ENCODE measurements around the gene NAPA.
"Not testable (repeated sequence)": the region's sequence is repeated elsewhere in the genome, so short reads cannot be mapped to it uniquely, and the experiment has no call there.

Gene NAPA

DNA sequence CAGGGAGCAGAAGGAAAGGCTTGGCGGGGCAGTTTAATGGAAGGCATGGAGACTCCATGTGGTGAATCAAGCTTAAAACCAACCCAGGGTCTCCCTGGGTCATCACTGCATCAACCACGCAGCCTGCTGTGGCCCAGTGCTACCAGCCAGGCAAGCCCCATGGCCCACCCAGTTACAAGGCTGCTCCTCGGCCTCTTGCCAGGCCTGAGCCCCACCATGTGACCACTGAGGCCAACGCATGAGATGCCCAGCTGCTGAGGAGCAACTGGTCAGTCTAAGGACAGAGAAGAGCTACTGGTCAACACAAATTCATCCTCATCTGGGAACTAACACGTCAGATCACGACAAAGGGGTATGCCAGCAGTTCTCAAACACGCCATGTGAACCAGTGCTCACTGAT is 15.5 kb downstream of the NAPA start:
- no peak for DNase-seq

DNA sequence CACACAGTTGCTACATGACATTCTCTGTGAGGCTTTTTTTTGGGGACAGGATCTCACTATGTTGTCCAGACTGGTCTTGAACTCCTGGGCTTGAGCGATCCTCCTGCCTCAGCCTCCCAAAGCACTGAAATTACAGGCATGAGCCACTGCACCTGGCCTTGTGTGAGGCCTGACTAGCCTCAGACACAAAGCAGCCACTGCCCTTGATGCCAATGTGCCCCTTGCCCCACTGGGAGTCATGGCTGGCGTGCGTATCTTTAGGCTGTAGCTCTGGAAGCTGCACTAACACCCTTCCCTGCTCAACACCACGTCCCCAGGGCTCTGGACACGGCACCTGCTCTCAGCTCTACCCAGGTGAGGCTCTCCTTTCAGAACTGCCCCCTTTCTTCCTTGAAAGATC is 16.3 kb downstream of the NAPA start:
- no peak for DNase-seq

DNA sequence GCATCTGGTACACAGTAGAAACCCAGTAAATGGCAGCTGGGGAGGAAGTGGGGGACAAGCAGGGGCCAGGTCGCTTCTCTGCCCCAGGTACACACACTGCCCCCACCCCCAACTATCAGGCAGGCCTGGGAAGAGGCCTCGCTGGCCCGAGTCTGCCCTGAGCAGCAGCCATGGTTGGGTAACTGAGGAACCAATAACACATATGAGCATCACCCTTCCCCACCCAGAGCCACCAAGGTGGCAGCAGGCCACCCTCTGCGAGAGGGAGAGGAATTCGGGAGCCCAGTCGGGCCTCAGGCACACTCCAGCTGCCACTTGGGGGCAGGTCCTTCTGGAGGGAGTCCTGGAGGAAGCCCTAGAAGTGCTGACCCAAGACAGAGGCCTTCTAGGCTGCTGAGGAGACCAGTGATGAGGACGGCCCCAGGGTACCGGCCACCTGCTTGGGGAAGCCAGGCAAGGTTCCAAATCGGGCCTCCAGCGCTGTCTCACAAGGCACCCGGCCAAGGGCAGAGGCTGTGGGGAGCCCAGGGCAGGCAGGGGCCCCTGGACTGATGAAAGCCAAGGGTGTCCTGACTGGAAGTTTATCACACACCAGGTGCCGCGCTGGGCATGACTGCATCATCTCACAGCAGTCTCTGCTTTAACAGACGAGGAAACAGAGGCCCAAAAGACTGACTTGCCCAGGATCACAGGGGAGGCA is 16.9 kb downstream of the NAPA start:
- no peak for DNase-seq

DNA sequence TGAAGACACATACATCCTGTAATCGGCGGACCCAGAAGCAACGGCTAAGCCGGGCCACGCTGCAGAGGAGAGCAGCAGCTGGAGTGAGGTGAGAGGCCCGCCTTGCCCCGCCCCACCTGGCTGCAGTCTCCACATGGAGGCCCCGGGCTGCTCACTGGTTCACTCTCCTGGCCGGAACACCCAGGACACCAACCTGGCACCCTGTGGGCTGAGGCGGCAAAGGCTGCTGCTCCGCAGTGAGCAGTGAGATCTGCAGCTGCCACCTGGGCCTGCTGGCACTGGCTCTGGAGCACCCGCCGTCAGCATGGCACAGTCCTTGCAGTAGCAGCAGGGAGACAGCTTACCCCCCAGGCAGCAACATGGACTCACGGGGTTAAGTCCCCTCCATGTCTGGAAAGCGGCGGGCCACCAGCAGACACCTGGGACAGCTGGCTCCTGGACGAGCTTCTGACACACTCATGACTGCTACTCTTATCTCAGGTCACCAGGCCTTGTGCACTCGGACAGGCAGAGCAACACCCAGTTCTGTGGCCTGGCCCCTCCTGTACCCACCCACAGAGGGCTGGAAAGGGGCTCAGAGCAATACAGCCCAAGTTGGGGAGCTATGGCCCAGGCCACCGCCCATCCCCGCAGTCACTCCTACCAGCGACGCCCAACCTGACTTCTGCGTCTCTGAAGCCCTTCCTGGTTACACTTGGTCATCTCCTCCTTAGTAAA is 17.7 kb downstream of the NAPA start:
- no peak for DNase-seq

DNA sequence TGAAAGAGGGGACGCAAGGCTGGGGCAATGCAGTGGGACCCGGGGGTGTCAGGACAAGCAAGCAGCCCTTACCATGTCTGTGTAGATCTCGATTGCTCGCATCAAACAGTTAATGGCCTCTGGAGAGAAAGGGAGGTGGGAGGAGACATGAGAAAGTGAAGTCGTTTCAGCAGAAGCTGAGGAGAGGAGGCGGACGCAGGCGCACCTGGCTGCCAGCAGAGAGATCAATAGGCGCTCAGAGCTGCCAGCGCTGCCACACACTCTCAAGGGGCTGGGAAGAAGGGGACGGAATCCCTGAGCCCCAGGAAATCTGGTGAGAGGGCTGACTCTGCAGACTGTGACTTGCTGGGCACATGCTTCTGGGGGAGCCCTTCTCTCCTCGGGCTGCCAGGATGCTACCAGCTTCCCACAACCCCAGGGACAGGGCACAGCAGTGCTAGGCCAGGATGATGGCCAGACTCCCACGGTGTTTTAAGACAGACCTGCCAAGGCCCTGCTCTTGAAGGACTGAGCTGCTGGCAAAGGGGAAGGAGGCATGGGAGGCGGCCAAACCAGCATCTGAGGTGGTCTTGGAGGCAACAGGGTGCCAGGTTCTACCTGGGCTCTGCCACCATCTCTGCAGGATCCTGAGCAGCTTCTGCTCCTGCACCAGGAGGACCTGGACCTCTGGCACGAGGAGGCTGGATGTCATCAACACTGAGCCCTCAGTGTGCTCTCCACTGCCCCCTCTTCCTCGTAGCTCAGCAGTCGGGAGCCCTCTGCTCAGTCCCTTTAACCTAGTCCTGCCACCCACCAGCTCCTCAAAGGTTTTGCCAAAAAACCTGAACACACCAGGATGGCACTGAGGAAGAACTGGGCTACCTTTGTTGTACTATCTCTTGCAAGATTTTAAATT is 19.1 kb downstream of the NAPA start:
- no peak for DNase-seq

DNA sequence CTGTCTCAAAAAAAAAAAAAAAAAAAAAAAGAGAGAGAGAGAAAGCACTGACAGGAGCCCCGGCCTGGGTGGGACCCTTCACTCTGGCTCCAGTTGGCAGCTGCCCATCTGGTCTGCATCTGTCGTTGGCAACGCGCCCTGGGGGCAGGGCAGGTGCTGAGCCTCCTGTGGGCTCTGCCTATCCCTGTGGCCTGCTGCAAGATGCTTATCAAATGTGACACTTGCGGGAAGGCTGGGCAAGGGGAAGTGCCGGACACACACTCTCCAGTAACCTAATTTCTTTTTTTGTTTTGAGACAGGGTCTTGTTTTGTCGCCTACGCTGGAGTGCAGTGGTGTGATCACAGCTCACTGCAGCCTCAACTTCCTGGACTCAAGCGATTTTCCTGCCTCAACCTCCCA is 20.1 kb downstream of the NAPA start:
- DNase-seq, result no peak

DNA sequence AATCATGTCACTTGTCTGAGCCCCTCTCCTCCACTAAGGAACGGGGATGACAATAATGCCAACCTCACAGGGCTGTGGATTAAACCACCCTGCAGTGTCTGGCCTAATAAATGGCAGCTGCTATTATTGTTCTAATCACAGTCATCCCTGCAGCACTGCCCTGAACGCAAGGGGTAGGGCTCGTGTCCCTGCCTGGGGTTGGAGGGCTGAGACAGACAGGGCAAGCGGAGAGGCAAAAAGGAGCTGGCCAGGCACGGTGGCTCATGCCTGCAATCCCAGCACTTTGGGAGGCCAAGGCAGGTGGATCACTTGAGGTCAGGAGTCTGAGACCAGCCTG is 20.7 kb downstream of the NAPA start:
- no peak for DNase-seq

DNA sequence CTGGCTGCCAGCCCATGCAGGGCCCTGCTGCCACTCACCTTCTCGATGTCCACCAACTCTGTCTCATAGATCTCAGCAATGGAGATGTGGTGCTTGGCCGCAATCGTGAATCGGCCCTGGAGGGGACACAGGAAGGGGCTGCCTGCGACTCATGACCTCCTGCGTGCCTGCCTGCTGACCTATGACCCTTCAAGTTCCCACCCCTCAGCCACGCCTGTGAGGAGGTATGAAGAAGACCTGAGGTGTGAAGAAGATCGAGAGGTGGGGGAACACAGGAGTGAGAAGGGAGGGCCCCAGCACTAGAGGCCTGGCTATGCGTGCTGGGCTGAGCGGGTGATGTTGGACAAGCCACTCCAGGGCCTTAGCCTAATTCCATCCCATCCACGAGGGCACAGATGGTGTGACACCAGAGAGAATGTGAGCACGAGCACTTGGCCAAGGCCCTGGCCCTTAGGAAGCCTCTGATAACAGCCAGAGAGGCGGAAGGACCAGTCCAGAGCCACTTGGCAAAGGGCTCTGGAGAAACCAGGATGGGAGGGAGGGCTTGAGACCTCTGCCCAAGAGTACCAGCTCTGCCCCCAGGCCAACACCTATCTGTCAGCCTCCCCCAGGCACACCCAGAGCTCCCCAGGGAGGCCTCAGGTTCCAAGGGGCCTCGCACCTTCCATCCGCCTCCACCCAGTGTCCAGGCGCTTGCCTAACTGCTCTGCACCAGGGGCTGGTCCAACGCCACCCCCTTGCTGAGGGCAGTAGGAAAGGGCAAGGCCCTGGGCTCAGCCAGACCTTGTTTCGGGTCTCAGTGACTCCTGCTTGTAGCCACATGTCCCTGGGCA is 21.3 kb downstream of the NAPA start:
- no peak for DNase-seq

DNA sequence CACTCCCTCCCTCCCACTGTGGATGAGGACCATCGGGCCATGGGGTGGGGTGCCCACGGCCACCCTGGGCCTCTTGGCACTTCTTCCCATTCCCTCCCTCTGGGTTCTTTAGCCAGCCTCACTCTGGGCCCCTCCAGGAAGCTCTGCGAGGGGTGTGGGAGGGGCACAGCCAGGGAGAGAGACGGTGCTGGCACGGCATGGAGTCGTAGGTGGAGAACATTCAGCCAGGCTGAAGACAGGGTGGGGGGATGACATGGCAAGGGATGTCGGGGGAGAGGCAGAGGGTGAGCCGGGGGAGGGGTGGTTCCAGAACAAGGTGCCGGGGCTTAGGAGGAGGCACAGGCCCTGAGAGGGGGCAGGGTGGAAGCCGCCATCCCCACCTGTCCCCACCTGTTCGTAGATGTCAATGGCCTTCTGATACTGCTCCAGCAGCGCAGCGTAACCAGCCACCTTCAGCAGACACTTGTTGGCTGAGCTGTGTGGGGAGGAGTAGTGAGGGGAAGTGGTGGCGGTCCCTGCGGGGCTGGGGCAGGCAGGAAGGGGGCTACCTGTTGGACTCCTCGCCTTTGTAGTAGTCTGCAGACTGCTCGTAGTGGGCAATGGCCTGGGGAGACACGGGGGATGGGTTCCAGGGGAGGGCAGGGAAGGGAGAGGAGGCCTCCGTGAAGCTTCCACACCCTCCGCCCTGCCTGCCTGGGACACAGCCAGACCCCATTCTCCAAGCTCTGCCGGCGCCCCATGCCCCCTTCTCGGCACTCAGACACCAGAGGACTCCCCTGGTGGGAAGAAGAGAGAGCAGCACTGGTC is 22.1 kb downstream of the NAPA start:
- no peak for DNase-seq

DNA sequence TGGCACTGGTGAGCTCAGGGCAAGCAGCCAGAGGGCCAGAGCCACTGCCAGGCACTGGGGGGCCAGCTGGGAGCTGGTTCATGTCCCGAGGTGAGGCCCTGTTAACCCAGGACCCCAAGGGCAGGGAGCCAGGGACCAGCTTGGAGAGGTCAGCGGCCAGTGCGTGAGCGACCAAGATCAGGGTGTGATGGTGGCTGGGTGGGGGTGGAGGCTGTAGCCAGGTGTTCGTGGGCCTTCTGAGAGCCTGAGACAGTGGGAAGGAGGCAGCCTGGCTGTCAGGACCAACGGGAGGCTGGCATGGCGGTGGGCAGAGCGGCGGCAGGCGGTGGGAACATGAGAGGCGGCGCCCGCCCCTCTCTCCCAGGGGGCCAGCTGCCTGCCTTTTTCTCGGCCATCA is 22.7 kb downstream of the NAPA start:
- no peak for DNase-seq

DNA sequence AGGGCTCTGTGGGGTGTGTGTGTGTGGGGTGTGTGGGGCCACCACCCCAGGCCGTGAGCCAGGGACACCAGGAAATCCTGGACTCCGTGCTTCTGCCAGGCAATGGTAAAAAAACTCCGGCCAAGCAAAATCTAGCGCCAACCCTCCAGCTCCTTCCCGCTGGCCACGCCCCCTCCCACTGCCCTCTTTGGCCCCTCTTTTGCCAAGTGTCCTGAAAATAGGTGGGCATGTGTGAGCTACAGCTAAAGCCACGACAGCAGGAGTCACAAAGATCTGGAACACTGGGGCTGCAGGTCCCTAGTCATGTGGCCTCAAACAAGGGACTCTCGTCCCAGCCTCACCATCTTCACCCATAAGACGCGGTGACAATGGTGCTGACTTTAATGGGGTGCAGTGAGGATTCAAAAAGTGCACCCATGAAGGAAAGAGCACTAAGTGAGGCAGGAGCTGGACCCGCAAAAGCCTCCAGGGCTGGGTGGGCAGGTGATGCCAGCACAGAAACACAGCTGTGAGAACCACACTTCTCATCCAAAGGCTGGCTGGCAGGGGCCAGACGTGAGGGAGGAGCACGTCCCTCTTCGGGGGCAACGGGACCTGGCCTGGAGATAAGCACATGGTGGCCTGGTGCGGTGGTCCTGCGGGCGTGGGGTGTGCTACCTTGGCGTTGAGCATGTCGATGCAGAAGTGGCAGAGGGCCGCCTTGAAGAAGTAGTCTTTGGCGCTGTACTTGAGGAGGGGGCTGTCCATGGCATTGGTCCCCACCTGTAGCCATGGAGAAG is 23.3 kb downstream of the NAPA start:
- DNase-seq, result no peak

DNA sequence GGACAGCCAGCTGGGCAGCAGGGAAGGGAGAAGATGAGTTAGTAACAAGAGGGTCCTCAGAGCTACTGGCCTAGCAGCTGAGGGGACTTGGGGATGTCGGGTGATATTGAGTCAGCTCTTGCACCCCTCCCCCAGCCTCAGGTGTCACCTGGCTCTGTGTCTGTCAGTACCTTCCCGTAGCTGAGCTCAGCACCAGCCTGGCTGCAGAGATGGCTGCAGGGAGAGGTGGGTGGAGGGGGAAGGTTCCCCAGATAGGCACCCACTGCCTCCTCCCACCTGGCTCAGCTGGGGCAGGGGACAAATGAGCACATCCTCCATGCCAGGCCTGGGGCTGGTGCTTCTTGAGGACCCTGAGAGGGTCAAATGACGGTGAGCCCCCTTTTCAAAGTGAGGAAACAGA is 24.0 kb downstream of the NAPA start:
- DNase-seq, result no peak

DNA sequence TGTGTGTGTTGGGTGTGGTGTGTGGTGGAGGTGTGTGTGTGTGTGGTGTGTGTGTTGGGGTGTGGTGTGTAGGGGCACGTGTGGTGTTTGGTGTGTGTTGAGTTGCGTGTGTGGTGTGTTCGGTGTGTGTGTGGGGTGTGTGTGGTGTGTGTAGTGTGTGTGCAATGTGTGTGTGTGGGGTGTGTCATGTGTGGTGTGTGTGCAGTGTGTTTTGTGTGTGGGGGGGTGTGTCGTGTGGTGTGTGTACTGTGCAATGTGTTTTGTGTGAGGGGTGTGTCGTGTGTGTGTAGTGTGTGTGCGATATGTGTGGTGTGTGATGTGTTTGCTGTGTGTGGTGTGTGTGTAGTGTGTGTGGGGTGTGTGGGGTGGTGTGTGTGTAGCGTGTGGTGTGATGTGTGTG is 24.8 kb downstream of the NAPA start:
- no peak for DNase-seq

DNA sequence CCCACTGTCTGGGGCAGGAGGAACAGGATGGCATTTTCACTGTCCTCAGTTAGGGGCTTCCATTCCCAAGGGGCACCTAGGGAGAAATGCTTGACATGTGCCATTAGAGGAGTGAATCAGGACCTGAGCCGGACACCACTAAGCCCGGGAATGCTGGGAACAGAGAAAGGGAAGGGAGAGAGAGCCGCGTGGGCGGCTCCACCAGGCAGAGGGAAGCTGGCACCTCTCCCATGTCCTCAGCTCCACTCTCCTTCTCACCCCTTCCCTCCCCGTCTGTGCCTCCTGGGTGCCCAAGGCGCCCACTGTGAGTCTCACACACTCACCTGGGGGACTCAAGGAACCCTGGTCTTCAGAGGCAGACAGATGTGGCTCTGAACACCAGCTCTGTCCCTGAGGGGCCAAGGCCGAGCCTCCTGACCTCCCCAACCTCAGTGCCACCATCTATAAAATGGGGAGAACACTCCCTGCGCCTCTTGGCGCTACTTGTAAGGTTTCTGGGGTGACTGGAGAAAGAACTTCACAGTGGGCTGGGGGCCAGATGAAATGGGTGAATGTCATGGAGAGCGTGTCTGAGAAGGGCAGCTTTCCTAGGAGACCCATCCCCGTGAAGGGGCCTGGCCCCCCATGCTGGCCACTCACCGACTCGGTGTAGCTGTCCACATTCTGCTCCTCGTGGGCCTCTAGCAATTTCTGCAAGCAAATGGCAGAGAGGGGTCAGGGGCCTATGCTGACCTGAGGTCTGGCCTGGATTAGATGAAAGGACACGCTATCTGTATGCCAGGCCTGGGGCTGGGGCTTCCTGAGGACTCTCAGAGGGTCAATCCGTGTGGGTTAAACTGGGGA is 25.6 kb downstream of the NAPA start:
- DNase-seq, result no peak

DNA sequence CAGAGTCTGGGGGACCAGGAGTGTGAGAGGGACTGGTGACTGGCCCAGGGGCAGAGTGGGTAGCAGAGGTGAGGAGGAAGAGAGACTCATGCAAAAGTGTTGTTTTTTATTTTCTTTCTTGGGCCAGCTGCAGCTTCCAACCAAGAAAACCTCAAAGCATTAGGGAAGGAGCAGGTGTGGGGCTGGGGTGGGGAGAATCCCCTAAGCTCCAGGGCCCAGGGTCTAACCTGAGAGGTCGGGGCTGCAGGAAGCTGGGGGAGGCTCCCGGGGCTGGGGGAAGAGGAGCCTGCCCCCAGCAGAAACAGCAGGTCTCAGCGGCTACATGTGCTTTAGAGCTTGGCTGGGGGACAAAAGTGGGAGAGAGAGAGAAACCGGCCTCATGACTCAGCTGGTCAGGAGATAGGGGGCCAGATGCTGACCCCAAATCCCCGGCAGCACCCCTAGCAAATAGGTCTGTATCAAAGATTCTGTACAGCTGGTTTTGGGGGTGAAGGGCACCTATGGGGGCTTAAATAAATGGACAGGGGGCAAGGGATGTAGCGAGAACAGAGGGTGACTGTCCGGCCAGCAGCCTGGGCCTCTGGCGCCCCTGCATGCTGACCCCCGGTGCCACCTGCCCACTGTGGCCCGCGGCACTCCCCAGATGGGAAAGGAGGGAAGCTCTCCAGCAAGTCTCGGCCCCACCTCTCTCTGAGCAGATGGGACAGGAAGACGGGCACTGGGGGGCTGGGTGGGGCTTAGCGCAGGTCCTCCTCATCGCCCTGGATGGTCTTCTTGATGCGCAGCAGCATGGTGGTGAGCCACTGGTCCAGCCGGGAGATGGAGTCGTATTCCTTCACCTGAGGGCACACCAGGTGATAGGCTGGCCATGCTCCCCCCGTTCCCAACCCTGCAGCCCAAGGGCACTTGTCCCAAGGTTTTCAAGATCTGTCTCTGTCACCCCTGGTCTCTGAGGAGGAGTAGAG is 27.0 kb downstream of the NAPA start:
- no peak for DNase-seq

DNA sequence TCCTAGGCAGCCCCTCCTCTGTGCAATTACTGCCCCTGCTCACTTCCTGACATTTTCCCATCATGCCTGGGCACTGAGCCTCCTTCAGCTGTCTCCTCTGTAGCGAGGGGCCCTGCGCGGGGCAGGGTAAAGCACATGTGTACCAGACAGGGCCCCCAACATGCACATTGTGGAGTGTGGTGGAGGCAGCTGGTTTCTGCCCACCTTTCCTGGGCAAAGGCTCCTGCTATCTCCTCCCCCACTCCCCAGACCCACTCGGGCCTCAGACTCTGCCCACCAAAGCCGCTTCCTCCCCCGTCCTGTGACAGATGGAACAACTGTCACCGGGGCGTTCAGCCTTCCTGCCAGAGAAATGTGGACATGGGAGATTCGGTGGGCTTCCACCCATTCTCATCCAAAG is 28.0 kb downstream of the NAPA start:
- no peak for DNase-seq

DNA sequence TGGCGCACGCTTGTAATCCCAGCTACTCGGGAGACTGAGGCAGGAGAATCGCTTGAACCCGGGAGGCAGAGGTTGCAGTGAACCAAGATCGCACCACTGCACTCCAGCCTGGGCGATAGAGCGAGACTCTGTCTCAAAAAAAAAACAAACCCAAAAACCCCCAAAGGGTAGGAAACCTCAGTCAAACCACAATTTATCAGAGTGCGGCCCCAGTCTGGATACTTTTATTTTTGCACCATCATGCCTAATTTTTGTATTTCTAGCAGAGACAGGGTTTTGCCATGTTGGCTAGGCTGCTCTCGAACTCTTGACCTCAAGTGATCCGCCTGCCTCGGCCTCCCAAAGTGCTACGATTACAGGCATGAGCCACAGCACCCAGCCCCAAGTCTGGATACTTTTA is 28.6 kb downstream of the NAPA start:
- DNase-seq, result not testable (repeated sequence)

DNA sequence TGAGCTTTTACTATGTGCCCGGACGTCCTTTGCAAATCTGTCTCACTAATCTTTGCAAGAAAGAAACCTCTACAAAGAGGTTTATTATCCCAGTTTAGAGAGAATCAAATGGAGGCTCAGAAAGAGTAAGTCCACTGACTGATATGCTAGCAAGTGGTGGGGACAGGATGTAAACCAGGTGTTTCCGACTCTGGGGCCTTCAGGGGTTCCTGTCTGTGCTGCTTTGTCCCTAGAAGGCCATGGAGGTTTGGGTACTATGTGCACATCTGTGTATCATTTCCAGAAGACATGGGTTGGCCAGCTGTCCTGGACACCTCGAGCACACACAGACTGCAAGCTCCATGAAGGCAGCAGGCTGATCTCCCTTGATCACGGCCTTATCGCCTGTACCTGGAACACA is 29.7 kb downstream of the NAPA start:
- no peak for DNase-seq
